ENCODE measurements around the gene CD248.

The CD248 gene

GRCh38 chr11:66341502-66342126 is 24.8 kb upstream of the CD248 start:
- no peak for DNase-seq (ENCODE audit: low read depth)

DNA sequence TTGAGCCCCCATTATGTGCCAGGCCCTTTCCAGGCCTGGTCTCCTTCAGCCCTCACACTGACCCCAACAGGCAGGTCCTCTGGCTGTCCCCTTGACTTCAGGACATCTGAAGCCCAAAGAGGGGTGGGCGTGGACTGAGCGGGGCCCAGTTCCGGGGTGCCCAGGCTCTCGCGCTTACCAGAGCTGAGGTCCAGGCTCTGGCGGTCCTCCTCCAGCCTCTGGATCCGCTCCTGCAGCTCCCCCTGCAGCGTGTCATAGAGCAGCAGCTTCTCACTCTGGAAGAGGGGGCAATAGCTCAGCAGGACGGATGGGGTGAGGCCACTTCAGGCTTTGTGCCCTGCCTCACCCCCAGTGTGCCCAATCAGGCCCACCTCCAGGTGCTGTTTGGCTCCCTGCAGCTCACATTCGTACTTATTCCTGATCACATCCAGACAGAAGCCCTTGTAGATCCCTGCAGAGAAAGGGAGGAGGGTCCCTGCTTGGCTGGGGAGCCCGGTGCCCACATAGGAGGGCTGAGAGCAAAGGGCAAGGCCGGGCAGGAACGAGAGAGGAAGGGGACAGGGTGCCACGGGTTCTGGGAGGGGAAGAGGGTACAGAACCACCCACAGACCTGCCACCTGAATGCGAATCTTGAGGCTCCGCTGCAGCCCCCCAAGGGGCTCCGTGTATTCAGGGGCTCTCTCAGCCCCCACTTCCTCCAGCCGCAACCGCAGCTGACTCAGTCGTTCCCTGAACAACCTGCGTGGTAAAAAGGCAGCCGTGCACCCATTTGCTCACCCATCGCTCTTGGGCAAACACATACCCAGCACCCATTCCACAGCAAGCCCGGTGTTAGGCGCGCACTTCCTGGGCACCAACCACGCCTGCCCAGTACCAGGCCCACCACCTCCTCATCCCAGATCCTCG is 24.0 kb upstream of the CD248 start:
- DNase-seq (ENCODE audit: low read depth), result no peak

GRCh38 chr11:66339686-66340483 is 23.0 kb upstream of the CD248 start:
- DNase-seq (ENCODE audit: low read depth), result no peak

- no peak for DNase-seq (ENCODE audit: low read depth)
Observed at GRCh38 chr11:66339162-66339675, 22.4 kb upstream of the CD248 start.

- DNase-seq (ENCODE audit: low read depth), result peak; percentile 37
Observed at GRCh38 chr11:66338276-66339161, 21.7 kb upstream of the CD248 start.

GRCh38 chr11:66337103-66337899 is 20.5 kb upstream of the CD248 start:
- peak; percentile 45 for DNase-seq (ENCODE audit: low read depth)

- DNase-seq (ENCODE audit: low read depth), result peak; percentile 99
Observed at GRCh38 chr11:66336234-66337102, 19.6 kb upstream of the CD248 start, which contains the start of gene RIN1. Gene RIN1 (minus strand): TSS chr11:66336434. CDS start chr11:66336402, 32 bp downstream.

DNA sequence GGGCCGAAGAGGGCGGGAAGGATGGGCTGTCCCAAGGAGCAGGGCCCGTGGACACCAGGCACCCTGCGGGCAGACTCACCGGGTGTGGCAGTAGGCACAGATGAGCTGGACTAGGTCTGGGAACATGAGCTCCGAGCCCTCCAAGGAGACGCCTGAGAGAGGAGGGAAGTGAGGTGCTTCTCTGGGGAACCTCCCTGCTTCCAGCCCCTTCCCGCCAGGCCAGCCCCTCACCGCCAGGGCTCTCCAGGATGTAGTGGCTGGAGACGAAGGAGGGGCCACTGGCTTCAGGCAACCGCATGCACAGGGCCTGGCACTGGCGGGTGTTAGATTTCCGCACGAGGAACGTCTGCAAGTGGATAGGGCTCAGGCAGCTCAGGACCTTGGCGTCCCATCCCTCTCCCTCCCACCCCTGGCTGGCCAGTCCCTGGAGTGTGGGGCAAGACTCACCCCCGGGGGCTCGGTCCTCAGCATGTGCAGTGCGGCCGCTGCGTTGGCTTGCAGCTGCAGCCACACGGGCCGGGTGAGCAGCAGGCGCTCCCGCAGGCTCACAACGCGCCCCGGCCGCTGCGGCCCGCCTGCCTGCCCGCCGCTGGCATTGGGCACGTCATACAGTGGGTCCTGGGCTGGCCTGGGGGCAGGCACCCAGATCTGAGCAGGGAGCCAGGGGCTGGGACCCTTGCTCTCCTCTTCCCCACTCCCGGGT is 18.8 kb upstream of the CD248 start:
- DNase-seq (ENCODE audit: low read depth), result peak; percentile 49

- DNase-seq (ENCODE audit: low read depth), result no peak
Observed at GRCh38 chr11:66334605-66335442, 18.0 kb upstream of the CD248 start.

DNA sequence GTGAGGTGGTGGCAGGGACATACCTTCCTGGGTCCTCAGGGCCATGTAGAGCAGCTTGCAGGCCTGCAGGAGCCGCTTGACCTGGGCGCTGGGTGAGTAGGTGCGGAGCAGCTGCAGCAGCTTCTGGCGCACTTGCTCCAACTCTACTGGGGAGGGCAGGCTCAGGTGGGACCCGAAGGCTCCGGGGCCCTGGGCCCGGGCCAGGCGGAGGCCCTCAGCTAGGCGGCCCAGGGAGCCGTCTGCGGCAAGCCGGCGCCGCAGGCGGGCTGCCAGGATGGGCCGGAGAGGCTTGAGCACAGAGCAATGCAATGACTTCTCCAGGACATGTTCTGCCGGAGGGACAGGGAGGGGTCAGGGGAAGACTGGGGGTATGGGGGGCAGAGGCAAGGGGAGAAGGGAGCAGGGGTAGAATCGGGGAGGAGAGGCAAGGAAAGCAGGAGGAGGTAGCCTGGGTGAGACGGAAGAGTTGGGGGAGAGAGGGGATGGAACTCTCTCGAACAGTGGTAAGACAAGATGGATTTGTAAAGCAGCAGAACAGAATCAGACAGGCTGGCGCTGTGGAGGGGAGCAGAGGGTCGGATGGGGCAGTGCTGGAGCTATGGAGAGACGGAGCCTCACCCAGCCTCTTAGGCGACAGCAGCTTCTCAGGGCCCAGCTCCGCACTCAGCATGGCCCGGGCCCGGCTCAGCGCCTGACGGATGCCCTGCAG is 17.2 kb upstream of the CD248 start:
- no peak for DNase-seq (ENCODE audit: low read depth)

DNA sequence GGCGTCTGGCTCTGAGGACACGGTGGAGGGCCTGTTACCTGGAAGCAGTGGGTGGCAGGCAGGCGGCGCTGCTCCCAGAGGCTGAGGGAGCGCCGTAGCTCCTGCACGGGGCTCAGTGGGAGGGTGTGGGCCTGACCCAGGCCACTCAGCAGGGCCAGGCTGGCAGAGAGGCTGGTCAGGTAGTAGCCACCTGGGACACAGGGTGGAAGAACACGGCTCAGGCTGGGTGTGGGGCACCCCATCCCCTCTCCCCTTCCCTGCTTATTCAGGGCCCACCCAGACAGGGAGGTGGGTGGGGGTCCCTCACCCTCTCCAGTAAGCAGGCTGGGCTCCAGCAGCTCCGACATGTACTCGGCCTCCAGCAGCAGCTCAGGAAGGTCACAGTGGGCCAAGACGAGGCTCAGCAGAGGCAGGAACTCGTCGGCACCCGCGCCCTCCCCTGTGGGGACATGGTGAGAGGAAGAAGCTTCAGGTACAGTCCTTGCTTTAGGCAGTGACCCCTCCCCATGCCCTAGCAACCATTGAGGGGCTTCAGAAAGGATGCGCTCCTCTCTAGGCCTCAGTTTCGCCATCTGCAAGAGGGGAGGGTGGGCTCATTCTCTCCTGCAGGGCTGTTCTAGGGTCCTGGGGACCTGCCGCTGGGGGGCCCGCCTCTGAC is 16.5 kb upstream of the CD248 start:
- no peak for DNase-seq (ENCODE audit: low read depth)

DNA sequence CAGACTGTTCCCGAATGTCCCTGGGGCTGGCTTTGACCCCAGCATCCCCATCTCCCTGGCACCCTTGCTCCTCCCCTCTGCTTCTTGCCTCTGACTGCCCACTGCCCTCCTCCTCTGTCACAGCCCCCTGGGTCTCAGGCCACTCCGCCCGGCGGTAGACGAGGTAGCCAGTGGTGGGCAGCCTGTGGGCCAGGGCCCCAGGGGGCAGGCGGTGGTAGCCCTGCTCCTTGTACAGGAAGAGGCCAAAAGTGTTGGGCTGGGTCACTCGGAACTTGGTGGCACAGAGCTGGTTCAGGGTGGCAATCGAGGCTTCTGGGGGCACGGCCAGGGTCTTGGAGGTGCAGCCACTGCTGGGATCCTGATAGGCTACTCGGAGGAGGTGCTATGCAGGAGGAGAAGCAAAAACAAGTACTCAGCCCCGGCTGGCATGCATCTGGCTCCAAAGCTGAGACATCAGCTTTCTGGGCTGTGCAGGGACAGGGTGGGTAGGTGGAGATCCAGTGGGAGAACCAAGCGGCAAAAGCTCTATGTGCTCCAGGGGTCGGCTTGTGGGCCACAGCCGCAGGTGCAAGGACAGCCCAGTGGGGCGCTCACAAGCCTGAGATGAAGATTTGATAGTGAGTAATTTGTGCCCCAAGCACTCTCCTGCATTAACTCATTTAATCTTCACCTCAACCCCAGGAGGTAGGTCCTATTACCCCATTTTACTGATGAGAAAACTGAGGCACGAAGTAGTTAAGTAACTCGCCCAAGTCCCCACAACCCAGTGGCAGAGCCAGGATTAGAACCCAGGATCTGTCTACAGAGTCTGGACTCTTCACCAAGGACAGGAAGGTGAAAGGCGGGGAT is 15.8 kb upstream of the CD248 start:
- DNase-seq (ENCODE audit: low read depth), result no peak

DNA sequence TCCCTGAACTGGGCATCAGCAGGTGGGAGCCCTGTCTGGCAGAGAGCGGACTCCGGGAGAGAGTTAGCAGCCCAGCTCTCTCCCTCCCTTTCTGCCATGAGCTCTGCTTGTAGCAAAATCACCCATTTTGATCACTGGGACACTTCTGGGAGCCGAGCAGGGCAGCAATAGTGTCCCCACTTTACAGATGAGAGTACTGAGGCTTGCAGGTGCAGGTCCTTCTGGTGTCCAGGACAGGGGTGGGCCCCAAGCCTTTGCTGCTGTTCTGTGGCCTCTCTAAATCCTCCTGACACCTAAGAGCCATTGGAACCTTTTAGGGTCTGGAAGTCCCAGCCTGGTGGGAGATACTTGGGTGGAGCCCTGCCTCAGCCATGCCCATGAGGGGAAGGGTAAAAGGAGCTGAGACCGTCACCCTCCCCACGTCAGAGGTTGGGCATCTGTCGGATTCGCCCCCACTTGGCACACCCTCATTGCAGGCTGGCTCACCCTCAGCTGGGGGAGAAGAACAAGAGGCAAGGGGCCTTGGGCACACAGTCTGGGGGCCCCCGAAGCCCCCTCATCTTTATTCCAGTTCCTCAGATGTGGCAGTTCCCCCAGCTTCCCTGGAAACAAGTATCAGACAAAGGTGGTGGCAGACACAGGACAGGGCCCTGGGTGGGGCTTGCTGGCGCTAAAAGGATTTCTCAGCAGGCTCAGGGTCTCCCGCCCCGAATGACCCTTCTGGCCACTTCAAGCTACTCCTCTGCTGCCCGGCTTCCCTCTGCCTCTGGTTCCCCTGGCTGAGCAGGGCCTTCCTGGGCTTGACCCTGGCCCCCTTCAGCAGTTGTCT is 14.9 kb upstream of the CD248 start:
- DNase-seq (ENCODE audit: low read depth), result no peak

- no peak for DNase-seq (ENCODE audit: low read depth)
Observed at GRCh38 chr11:66330931-66331330, 14.1 kb upstream of the CD248 start.

GRCh38 chr11:66329165-66329673 is 12.4 kb upstream of the CD248 start:
- no peak for DNase-seq (ENCODE audit: low read depth)

All from amniotic epithelial cell (primary cell).